Epithelial cell of esophagus (primary cell): ENCODE results near the gene LRRC4C.

ENCODE experiments used
- DNase-seq: peaks from one replicate; pipeline ENCODE4 v3.0.0; 2010; ENCODE audit warnings: low read depth
- H3K4me3 ChIP-seq: 2 replicates; pipeline ENCODE4 v1.5.1; 2011; ENCODE audit warnings: mild to moderate bottlenecking, low read length, control low read depth
- TF ChIP-seq, protein P1 (sequence below): IDR thresholded peaks from 2 replicates; pipeline ENCODE4 v1.5.1; 2011; ENCODE audit warnings: low read depth, mild to moderate bottlenecking, low read length, control low read depth, inconsistent platforms; ENCODE audit not compliant: insufficient read depth; ENCODE audit errors: missing control alignments

LRRC4C gene

DNA sequence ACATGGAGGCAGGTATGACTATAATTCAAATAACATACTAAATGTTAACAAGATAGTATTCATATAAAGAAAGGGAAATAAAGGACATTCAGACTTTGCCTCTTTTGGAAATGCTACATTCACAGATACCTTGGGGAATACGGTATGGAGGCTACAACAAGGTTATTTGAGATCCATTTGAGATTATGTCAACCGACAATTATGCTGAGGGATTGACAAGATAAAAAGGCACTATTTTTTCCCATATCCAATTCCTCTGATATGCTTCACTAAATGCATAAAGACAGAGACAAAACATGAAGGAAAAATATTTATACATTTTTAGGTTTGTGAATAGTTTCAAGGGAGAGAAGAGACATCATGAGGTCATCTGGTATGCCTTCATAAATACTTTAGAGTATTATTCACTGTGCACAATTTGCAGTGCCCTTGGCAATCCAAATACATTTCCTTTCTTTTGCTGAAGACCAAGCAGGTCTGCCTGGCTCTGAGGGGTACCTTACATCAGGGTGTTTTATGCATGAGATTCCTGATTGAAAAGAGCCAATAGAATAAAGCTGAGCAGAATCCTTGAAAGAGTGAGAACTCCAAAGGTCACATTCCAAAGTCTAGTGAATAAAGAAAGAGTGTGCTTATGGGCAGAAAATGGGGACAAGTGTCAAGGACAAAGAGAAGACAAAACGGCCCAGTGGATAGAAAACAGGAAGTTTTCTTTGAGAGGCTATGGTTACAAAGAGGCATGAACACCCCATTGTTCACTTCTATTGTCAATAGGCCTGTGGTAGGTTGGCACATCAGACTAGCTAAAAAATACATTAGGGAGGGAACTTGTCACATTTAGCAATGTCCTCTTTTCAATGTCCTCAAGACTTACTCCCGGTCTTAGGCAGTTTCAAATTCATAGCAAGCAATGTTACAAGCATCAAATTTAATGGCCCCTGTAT lies 455.8 kb downstream of the LRRC4C start:
- no peak overlapping the region for H3K4me3 ChIP-seq
- TF ChIP-seq, protein P1, sequence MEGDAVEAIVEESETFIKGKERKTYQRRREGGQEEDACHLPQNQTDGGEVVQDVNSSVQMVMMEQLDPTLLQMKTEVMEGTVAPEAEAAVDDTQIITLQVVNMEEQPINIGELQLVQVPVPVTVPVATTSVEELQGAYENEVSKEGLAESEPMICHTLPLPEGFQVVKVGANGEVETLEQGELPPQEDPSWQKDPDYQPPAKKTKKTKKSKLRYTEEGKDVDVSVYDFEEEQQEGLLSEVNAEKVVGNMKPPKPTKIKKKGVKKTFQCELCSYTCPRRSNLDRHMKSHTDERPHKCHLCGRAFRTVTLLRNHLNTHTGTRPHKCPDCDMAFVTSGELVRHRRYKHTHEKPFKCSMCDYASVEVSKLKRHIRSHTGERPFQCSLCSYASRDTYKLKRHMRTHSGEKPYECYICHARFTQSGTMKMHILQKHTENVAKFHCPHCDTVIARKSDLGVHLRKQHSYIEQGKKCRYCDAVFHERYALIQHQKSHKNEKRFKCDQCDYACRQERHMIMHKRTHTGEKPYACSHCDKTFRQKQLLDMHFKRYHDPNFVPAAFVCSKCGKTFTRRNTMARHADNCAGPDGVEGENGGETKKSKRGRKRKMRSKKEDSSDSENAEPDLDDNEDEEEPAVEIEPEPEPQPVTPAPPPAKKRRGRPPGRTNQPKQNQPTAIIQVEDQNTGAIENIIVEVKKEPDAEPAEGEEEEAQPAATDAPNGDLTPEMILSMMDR = no peak
- DNase-seq = peak; percentile 58

GRCh38 chr11:40998920-40999319 lies 460.5 kb downstream of the LRRC4C start:
- no peak overlapping the region for H3K4me3 ChIP-seq
- TF ChIP-seq, protein P1 = no peak
- no peak for DNase-seq

- TF ChIP-seq, protein P1 = no peak
- H3K4me3 ChIP-seq = no peak overlapping the region
- DNase-seq = peak; percentile 76
These were observed 471.5 kb downstream of the LRRC4C start for GRCh38 chr11:40987776-40988435.

DNA sequence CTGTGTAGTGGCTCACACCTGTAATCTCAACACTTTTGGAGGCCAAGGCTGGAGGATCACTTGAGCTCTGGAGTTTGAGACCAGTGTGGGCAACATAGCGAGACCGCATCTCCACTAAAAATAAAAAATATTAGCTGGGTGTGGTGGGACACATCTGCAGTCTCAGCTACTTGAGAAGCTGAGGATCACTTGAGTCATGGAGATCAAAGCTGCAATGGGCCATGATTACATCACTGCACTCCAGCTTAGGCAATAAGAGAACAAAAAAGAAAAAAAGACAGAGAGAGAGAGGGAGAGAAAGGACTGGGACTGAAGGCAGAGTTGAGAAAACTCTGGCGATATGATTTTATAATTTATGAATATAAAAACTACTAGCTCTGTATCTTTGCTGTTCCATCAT lies 473.1 kb downstream of the LRRC4C start:
- peak; percentile 79 for DNase-seq
- no peak overlapping the region for H3K4me3 ChIP-seq
- TF ChIP-seq, protein P1 = no peak

DNA sequence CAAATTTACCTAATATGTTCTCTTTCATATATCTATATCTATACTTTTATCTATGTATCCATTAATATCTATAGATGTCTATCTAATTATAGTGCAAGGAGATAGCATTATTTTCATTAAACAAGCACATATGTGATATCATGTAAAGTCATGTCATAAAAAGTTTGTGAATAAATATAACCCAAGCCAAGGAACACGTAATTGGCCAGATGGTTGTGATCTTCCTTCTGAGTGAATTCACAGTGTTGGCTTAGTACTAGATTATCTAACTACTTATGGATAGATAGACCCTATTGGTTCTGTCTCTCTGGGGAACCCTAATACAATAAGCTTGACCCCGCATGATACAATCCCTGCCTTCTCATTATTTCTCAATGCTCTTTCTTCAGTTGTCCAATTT lies 484.4 kb downstream of the LRRC4C start:
- H3K4me3 ChIP-seq = no peak overlapping the region
- TF ChIP-seq, protein P1 = no peak
- no peak for DNase-seq

GRCh38 chr11:40974186-40974795 lies 485.2 kb downstream of the LRRC4C start:
- TF ChIP-seq, protein P1 = no peak
- DNase-seq = peak; percentile 42
- no peak overlapping the region for H3K4me3 ChIP-seq
